GM21390 (cell line): Measurements from ENCODE around the gene PRUNE2.

Experiments
- ATAC-seq: cut with Tn5 transposase; IDR thresholded peaks from one replicate; pipeline ENCODE4 v1.9.1; 2021; ENCODE audit not compliant: unreplicated experiment

The PRUNE2 gene

DNA sequence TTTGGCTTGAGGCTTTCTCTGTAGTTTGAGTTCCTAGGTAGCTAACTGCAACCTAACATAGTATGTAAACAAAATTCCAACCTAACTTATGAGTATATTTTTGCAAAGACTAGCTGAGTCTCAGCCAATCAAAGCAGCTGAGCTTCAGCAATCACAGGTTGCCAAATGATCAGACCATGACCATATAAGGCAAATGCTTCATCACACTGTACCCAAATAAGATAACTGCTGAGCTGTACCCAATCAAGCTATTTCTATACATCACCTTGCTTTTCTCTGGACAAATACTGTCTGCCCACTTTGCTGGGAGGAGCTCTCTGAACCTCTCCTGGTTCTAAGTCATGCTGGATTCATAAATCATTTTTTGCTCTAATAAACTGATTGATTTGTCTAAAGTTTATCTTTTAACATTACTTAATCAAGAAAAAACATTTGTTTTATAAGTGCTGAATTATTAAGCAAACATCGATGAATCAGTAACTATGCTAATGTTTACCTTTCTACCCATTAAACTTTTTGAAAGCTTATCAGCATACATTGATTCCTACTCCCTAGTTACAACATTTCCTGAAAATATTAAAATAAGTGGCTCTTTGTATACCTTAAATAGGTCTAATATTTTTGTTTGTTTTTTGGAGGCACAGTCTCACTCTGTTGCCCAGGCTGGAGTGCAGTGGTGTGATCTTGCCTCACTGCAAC, 271.4 kb downstream of the PRUNE2 start:
- peak; percentile 69 for ATAC-seq

- no peak for ATAC-seq
Measured at GRCh38 chr9:76630916-76631315, 275.0 kb downstream of the PRUNE2 start.

DNA sequence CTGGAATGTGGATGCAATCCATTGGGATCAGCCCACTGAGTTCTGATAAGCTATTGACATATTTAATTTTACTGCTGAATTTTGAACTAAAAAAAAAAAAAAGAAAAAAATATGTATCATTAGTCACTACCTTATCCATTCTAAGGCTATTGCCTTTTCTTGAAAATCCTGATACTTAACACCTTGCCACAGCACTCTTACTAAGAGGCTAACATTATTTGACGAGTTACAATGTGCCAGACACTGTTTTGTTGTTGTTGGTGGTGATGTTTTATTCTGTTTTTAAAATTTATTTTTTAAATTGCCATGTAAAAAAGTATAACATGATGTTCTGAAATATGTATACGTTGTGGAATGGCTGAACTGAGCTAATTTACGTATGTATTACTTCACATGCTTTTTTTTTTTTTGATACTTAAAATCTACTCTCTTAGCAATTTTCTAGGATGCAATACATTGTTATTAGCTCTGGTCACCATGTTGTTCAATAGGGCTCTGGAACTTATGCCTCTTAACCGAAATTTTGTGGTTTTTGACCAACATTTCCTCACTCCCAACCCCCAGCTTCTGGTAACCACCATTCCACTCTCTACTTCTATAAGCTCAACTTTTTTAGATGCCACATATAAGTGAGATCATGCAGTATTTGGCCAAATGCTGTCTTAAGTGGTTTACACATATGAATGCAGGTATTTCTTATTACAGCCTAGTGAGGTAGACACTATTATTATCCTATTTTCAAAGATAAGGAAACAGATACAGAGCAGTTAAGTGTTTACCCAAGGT, 276.5 kb downstream of the PRUNE2 start:
- no peak for ATAC-seq

GRCh38 chr9:76628155-76628554, 277.8 kb downstream of the PRUNE2 start:
- no peak for ATAC-seq

- ATAC-seq: no peak
Measured at GRCh38 chr9:76626980-76627379, 278.9 kb downstream of the PRUNE2 start.

DNA sequence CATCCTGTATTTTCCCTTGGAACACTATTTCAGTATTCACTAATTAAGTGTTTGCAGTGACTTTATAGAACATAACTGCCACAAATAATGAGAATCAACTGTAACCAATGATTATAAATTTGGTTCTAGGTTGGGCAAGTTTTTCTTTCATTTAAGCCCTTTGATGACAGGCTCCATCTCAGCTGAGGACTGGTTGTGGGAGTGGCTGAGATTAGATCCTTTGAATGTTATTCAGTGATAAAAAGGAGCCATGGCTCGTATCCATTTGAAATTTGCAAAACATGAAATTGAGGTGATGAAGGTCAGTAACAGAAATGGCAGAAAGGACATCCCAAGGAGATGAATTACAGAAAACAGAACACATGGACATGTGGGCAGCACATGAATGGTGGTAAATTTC, 279.8 kb downstream of the PRUNE2 start:
- no peak for ATAC-seq

DNA sequence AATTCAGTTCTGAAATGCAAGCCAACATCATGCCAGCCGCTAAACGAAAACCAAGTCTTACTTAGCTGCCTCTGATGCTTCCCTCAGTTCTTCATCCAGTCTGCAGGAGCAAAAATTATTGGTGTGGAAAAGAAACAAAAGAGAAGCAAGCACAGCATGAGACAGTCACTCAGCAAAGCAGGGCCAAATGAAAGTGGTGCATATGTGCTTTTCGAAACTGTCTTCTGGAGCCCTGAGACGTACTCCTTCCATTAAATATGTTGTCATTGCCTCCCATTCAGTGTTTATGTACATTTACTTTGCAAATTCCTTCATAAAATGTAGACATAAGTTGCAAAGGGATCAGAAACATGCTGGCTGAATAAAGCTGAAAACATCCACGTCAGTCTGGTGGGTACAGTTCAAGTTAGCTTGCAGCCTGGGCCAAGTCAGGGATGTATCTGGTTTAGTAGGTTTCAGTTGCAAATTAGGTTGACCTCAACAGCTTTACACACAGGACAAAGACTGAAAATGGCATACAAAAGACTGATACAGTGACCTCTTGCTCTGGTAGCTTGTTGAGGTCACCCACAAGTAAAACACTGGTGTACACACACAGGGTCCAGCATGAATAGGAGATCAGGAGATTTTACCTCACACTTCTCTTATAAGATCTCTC, 281.4 kb downstream of the PRUNE2 start:
- ATAC-seq: peak; percentile 94

GRCh38 chr9:76620996-76621395, 284.9 kb downstream of the PRUNE2 start:
- ATAC-seq: no peak

DNA sequence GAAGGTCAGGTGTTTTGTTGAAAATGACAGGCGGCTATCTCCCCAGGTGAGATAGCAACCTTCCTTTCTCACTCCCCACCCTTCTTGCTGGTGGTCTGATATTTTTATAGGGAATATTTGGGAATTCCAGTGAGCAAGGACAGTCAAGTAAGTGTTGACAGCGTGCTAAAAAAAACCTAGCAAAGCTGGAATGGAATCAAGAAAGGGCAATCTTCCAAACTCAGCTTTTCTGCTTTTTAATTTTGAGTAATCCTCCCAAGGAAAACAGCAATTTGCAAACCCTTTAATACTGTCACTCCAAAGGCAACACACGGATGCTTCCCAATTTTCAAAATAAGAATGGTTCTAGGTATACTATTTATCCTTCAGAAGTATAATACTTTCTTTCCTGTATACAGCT, 285.3 kb downstream of the PRUNE2 start:
- no peak for ATAC-seq

DNA sequence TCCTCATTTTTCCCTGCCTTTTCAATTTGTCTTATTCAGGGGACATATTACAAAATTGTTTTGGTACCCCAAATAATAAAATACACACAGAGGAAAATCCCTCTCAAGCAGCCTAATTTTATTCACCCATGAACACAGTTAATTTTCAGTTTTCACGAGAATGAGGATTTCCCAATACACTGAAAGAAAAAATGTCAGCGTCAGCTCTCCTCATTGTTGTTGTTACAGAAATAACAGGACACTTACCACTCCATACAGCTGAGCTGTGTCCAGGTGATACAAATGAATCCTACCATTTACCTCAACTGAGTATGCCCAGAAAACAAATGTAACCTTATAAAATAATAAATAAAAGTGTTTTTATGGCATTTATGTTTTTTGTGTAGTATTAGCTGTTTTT, 286.3 kb downstream of the PRUNE2 start:
- ATAC-seq: no peak

GRCh38 chr9:76619197-76619596, 286.7 kb downstream of the PRUNE2 start:
- ATAC-seq: no peak

GRCh38 chr9:76618762-76619161, 287.2 kb downstream of the PRUNE2 start:
- no peak for ATAC-seq

DNA sequence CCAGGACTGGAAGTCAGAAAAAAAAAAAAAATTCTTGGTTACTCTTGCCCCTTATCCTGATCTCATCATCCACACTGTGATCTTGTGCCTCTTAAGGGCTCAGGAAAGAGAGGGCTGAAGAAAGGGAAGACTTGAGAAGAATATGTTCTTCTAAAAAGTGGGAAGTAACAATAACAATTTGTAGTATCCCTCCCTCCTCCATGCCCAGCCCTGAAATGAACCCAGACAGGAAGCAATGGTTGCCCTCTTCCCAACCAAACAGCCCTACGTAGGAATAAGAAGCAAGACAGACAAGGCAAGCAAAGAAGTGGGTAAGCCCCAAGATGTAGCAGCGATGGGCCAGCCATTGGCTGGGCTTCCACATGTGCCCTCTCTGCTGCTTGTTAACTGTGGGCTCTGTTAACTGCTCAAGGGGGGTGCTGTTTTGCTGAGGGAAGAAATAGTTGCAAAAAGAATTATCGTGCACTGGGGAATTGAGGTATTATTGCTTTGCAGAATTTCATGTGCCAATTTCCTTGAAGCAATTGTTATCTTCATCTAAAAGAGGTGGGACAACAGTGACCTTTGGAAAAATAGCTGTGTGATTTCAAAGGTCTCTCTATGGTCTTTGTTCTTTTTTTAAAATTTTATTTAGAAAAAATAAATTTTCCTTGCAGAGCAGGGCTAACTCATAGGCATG, 288.3 kb downstream of the PRUNE2 start:
- ATAC-seq: no peak

DNA sequence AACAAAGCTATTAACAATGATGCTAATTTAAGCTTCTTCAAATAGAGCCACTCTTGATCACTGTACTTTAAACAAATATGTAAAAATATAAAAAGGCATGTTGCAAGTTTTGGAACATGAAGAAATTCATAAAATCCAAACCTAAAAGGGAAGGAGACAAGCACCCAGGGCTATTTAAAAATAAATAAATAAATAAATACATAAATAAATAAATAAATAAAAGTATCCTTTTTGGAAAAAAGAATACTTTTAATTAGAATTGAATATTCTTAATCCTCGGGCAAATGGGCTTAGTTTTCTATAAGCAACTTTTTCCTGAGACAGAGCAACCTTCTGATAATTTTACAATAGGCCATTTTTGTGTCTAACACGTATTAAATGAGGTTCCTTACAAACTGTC, 289.1 kb downstream of the PRUNE2 start:
- no peak for ATAC-seq

GRCh38 chr9:76615177-76615603, 290.7 kb downstream of the PRUNE2 start:
- peak; percentile 48 for ATAC-seq

GRCh38 chr9:76613974-76614373, 291.9 kb downstream of the PRUNE2 start:
- no peak for ATAC-seq

GRCh38 chr9:76613150-76613781, 292.6 kb downstream of the PRUNE2 start:
- no peak for ATAC-seq

DNA sequence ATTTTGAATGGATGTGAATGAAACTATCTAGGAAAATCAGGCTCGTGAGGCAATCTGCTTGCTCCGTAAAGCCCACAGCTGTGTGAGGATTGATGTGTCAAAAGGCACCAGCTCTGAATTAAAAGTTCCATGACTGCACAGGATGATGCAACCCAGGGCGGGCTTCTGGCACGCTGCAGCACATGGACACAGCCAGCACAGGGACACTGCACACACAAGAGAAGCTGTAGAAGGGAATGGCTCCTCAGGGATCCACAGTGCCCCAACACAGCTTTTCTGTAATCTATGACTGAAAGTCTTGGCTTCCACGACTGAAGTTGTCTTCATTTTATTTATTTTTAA, 295.9 kb downstream of the PRUNE2 start:
- no peak for ATAC-seq

DNA sequence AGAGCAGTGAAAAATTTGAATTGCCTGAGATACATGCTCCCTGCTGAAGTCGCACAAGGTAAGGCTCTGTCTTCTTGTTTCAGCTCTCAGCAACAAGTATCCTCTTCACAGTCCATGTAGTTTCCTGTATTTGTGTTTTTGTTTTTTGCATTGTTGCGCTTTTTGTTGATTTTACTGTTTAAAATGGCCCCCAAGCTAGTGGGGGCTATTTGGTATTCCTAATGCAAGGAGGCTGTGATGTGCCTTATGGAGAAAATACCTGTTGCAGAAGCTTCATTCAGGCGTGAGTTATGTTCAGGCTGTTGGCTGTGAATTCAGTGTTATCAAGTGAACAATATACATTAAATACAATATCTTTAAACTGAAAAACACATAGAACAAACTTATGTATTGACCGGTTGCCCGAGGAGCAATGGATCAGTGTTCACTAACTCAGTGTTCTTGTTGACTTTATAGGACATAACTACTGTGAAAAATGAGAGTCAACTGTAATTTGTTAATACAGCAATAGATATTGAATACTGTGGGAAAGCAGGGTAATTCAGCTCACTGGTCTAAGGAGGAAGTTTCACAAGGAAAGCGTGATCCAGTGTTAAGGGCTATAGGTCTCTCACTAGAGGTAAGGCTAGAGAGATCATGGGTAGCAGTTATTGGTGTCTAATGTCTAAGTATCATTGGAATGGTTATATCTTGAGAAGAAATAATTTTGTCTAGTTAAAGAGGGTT, 296.5 kb downstream of the PRUNE2 start:
- ATAC-seq: no peak

- ATAC-seq: no peak
Measured at GRCh38 chr9:76608575-76609273, 297.2 kb downstream of the PRUNE2 start.
